MM.1S (cell line): ENCODE measurements around the gene LZTS2.
A peak's percentile ranks its signal among the peaks of the same experiment; 100 is the strongest.

Source experiments
- DNase-seq: peaks from one replicate; pipeline ENCODE4 v3.0.0-alpha.2; 2015
- H2AFZ ChIP-seq: fragments of 300-600 bp; sonication (generic); 2 replicates; pipeline ENCODE4 v1.6.0; 2016; ENCODE audit warnings: antibody characterized with exemption, low read length
- H3F3A ChIP-seq: fragments of 300-600 bp; sonication (generic); 2 replicates; pipeline ENCODE4 v1.6.1; 2016; ENCODE audit warnings: mild to moderate bottlenecking, antibody characterized with exemption, low read length, moderate library complexity, mixed read lengths; ENCODE audit not compliant: insufficient read depth
- H3K27ac ChIP-seq: fragments of 300-600 bp; sonication (generic); 2 replicates; pipeline ENCODE4 v1.5.1; 2016; ENCODE audit warnings: mild to moderate bottlenecking, low read length
- H3K27me3 ChIP-seq: fragments of 300-600 bp; sonication (generic); replicated peaks from 2 replicates; pipeline ENCODE4 v1.6.0; 2016; ENCODE audit warnings: low read length; ENCODE audit not compliant: insufficient read depth
- H3K36me3 ChIP-seq: fragments of 300-600 bp; sonication (generic); replicated peaks from 2 replicates; pipeline ENCODE4 v1.6.1; 2016; ENCODE audit warnings: mild to moderate bottlenecking, low read length, mixed read lengths; ENCODE audit not compliant: insufficient read depth
- H3K4me1 ChIP-seq: fragments of 300-600 bp; sonication (generic); 2 replicates; pipeline ENCODE4 v1.6.1; 2016; ENCODE audit warnings: low read length, mixed read lengths
- H3K4me2 ChIP-seq: fragments of 300-600 bp; sonication (generic); 2 replicates; pipeline ENCODE4 v1.6.0; 2016; ENCODE audit warnings: low read depth, low read length
- H3K4me3 ChIP-seq: fragments of 300-600 bp; sonication (generic); 2 replicates; pipeline ENCODE4 v1.5.1; 2016; ENCODE audit warnings: low read length, mixed read lengths
- H3K79me2 ChIP-seq: fragments of 300-600 bp; sonication (generic); 2 replicates; pipeline ENCODE4 v1.6.1; 2016; ENCODE audit warnings: mixed run types, low read length, mixed read lengths
- H3K9ac ChIP-seq: fragments of 300-600 bp; sonication (generic); 2 replicates; pipeline ENCODE4 v1.6.1; 2016; ENCODE audit warnings: low read length, mixed read lengths
- H3K9me2 ChIP-seq: fragments of 300-600 bp; sonication (generic); replicated peaks from 2 replicates; pipeline ENCODE4 v1.6.1; 2016; ENCODE audit warnings: mild to moderate bottlenecking, low read length, mixed read lengths; ENCODE audit not compliant: insufficient read depth
- H3K9me3 ChIP-seq: fragments of 300-600 bp; sonication (generic); replicated peaks from 2 replicates; pipeline ENCODE4 v1.6.1; 2016; ENCODE audit warnings: mild to moderate bottlenecking, low read length, mixed read lengths; ENCODE audit not compliant: insufficient read depth
- H4K20me1 ChIP-seq: fragments of 300-600 bp; sonication (generic); 2 replicates; pipeline ENCODE4 v1.6.1; 2016; ENCODE audit warnings: mild to moderate bottlenecking, low read length, moderate library complexity, mixed read lengths; ENCODE audit not compliant: insufficient read depth
- EZH2 ChIP-seq: fragments of 300-600 bp; sonication (generic); optimal IDR thresholded peaks from 2 replicates; pipeline ENCODE3; 2017; ENCODE audit warnings: low read depth, mild to moderate bottlenecking, antibody characterized with exemption, low read length, mixed read lengths
- EZH2phosphoT487 ChIP-seq: fragments of 300-600 bp; sonication (generic); IDR thresholded peaks from 2 replicates; pipeline ENCODE4 v1.6.1; 2018; ENCODE audit warnings: antibody characterized with exemption, low read length
- TF ChIP-seq, protein P1 (sequence below): fragments of 300-600 bp; sonication (generic); IDR thresholded peaks from 2 replicates; pipeline ENCODE4 v1.5.1; 2016; ENCODE audit warnings: antibody characterized with exemption, low read length, mixed read lengths

The LZTS2 gene

DNA sequence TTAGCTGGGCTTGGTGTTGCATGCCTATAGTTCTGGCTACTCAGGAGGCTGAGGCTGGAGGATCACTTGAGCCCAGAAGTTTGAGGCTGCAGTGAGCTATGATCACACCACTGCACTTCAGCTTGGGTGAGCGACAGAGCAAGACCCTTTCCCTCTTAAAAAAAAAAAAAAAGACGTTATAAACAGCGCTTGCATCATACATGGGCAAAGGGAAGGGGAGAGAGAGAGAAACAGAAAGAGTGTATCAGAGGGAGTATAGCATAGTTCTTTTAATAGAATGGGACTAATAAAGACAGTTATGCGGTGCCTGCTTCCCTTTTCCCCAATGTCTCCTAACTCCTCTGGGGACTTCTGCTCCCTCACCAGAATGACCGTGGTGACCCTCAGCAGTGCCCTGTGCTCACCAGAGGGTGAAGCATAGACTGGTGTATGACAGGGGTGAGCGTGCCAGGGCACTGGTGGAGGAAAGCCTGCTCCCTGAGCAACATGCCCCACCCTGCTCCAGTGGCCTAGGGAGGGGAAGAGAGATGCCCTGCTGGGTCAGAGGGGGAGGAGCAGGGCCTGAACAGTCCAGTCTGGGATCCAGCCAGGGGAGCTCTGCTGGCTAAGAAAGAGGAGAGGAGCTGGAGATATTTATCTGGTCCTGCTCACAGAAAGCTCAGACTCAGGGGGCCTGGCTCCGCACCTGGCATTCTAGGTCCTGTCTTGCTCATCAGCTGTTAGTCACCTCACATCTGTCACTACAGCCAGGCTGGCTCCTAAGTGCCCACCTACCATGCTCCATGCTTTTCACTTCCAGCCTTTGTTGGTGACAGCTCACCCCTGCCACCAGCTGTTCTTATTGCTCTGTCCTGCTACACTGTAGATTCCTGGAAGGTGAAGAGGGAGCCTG lies 29.1 kb downstream of the LZTS2 start:
- H3K9me3 ChIP-seq = no peaks in the 10 kb centered on the region
- H3F3A ChIP-seq = no peaks in the 10 kb centered on the region
- H3K4me3 ChIP-seq = no peak overlapping the region
- no peak for DNase-seq
- H4K20me1 ChIP-seq = no peaks in the 10 kb centered on the region
- H2AFZ ChIP-seq = no peak overlapping the region
- no peaks in the 10 kb centered on the region for H3K79me2 ChIP-seq
- H3K9me2 ChIP-seq = no peaks in the 10 kb centered on the region
- peaks cover 59% of the 10 kb centered on the region for H3K27me3 ChIP-seq
- no peak overlapping the region for H3K4me2 ChIP-seq
- TF ChIP-seq EZH2 = no peak
- TF ChIP-seq, protein P1, sequence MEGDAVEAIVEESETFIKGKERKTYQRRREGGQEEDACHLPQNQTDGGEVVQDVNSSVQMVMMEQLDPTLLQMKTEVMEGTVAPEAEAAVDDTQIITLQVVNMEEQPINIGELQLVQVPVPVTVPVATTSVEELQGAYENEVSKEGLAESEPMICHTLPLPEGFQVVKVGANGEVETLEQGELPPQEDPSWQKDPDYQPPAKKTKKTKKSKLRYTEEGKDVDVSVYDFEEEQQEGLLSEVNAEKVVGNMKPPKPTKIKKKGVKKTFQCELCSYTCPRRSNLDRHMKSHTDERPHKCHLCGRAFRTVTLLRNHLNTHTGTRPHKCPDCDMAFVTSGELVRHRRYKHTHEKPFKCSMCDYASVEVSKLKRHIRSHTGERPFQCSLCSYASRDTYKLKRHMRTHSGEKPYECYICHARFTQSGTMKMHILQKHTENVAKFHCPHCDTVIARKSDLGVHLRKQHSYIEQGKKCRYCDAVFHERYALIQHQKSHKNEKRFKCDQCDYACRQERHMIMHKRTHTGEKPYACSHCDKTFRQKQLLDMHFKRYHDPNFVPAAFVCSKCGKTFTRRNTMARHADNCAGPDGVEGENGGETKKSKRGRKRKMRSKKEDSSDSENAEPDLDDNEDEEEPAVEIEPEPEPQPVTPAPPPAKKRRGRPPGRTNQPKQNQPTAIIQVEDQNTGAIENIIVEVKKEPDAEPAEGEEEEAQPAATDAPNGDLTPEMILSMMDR = no peak
- TF ChIP-seq EZH2phosphoT487 = no peak
- H3K36me3 ChIP-seq = no peaks in the 10 kb centered on the region
- no peak overlapping the region for H3K27ac ChIP-seq
- no peak overlapping the region for H3K9ac ChIP-seq
- H3K4me1 ChIP-seq = peaks cover 7% of the 10 kb centered on the region; the same call in 1 of the 2 replicates

DNA sequence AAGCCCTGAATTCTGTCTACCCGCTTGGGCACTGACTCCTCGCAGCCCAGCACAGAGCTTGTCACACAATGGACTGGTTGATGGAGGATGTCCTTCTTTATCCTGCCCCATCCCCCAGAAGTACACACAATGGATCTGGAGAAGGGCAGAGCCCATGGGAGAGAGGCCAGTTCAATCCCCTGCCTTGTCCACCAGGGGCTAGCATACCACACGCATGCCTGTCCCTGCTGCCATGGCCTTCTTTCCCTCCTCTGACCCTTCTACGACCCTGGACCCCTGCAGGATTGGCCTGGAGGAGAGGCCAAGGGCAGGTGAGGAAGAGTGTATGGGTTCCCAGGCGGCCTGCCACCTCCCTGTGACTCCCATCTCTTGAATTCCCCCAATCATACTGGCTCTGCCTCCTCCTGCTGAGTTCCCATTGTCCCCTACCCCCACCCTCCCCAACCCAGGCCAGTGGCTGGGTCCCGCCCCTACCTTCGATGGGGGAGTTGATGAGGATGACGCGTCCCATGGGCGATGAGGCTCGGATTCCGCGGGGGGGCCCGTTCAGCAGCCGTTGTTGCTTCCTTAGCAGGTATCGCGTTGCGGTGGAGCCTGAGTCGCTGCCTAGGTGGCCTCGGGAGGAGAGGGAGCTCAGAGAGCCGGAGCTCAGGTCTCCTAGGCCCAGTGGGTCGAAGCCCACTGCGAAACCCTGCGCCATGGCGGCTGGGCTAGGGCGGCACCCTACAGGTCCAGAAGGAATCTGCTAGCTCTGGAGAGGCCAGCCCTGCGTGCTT lies 30.1 kb downstream of the LZTS2 start:
- H3K27ac ChIP-seq = no peak overlapping the region

DNA sequence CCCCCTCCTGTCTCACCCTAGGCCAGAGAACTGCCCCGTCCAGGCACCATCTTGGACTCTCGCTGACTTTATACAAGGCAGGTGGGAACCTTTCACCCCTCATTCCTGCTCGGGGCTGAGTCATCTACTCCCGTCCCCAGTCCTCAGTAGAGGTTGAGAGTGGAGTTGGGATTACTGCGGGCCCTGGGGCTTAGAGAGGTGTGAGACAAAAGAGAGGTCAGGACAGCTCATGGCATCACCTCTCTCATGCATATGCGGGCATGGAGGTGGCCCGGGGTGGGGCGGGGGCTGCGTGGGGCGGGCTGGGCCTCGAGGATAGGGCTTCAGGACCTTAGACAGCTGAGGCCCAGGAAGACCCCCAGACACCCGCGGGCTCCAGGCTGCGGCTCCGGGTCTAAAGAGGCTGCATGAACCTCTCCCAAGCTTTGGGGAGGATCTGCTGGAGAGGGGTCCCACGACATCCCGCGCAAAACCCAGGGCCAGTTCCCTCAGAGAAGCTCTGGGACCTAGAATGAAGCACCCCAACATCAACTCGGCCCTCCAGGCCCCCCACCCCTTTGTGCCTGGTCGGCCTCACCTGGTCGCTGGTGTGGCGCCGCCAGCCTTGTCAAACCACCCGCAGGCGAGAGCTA lies 31.0 kb downstream of the LZTS2 start:
- no peak for DNase-seq
- Histone ChIP-seq H3K27ac (no peak overlapping the region), H3K9ac (no peak overlapping the region)

More for the DNA sequence above, 30.1 kb downstream of the LZTS2 start:
- H3K9me2 ChIP-seq = no peaks in the 10 kb centered on the region
- no peaks in the 10 kb centered on the region for H3K36me3 ChIP-seq
- no peak overlapping the region for H3K9ac ChIP-seq
- H4K20me1 ChIP-seq = no peaks in the 10 kb centered on the region
- H3K4me1 ChIP-seq = peaks cover 7% of the 10 kb centered on the region; the same call in 1 of the 2 replicates
- H3K27me3 ChIP-seq = peaks cover 63% of the 10 kb centered on the region
- no peaks in the 10 kb centered on the region for H3F3A ChIP-seq
- TF ChIP-seq, protein P1 = no peak
- no peak for TF ChIP-seq EZH2
- H3K4me3 ChIP-seq = no peak overlapping the region
- H2AFZ ChIP-seq = no peak overlapping the region
- no peaks in the 10 kb centered on the region for H3K79me2 ChIP-seq
- H3K9me3 ChIP-seq = no peaks in the 10 kb centered on the region
- no peak overlapping the region for H3K4me2 ChIP-seq
- no peak for DNase-seq

More for the DNA sequence above, 31.0 kb downstream of the LZTS2 start:
- no peaks in the 10 kb centered on the region for H3K9me2 ChIP-seq
- TF ChIP-seq, protein P1 = no peak
- no peaks in the 10 kb centered on the region for H3K9me3 ChIP-seq
- H3K4me1 ChIP-seq = peaks cover 7% of the 10 kb centered on the region; the same call in 1 of the 2 replicates
- H4K20me1 ChIP-seq = no peaks in the 10 kb centered on the region
- no peaks in the 10 kb centered on the region for H3F3A ChIP-seq
- H3K4me3 ChIP-seq = peak overlapping the region; percentile 75
- peaks cover 72% of the 10 kb centered on the region for H3K27me3 ChIP-seq
- peak overlapping the region; percentile 99 for H2AFZ ChIP-seq
- H3K36me3 ChIP-seq = no peaks in the 10 kb centered on the region
- H3K79me2 ChIP-seq = no peaks in the 10 kb centered on the region
- peak overlapping the region; percentile 100 for H3K4me2 ChIP-seq
